SK-N-MC (cell line): ENCODE data around the gene KRTAP1-4.

ENCODE experiments used
- EZH2 ChIP-seq: fragments of 200-600 bp; sonication (generic); IDR thresholded peaks from one replicate; pipeline ENCODE4 v1.6.1; 2017; ENCODE audit warnings: antibody characterized with exemption
- POLR2AphosphoS5 ChIP-seq: IDR thresholded peaks from 2 replicates; pipeline ENCODE4 v1.6.1; 2012; ENCODE audit warnings: mild to moderate bottlenecking, low read depth, low read length, borderline replicate concordance

GRCh38 chr17:40993084-40993483 is 36.9 kb downstream of the KRTAP1-4 start:
- TF ChIP-seq POLR2AphosphoS5 (no peak), EZH2 (no peak)
